ENCODE measurements around the gene RNF115. TPM values are rescaled to one million over a fixed set of nuclear protein-coding genes. Genes with fewer than 3 reads are reported as not detected.

Gene RNF115
- polyA plus RNA-seq, 1 donor from 2014 or later, result 22.3 TPM

- no peak overlapping the region for H2AFZ ChIP-seq (ENCODE audit: low read depth, low read length)
- H3K4me3 ChIP-seq (ENCODE audit: low read length), result no peak overlapping the region
- no peaks in the 10 kb centered on the region for H3K79me2 ChIP-seq (replicated peaks; ENCODE audit: insufficient read depth, low read length)
- no peaks in the 10 kb centered on the region for H4K20me1 ChIP-seq (ENCODE audit: insufficient read depth)
- H3K4me2 ChIP-seq (ENCODE audit: low read length), result no peak overlapping the region
- H3F3A ChIP-seq (ENCODE audit: insufficient read depth, low read length, poor library complexity, severe bottlenecking), result no peaks in the 10 kb centered on the region
- TF ChIP-seq CTCF (IDR thresholded peaks at IDR 0.05; ENCODE audit: poor library complexity, severe bottlenecking) (no peak), MXI1 (conservative IDR thresholded peaks at IDR 0.05; ENCODE audit: poor library complexity, severe bottlenecking) (no peak), POLR2AphosphoS5 (IDR thresholded peaks at IDR 0.05) (no peak), REST (IDR thresholded peaks at IDR 0.05; ENCODE audit: borderline replicate concordance) (no peak), RAD21 (conservative IDR thresholded peaks at IDR 0.05) (no peak), SMC3 (conservative IDR thresholded peaks at IDR 0.05; ENCODE audit: poor library complexity) (no peak), TAF1 (IDR thresholded peaks at IDR 0.05; ENCODE audit: low read depth) (no peak), EZH2 (IDR thresholded peaks at IDR 0.05; ENCODE audit: borderline replicate concordance, insufficient read depth, low read length, poor library complexity, severe bottlenecking) (no peak), EP300 (conservative IDR thresholded peaks at IDR 0.05; ENCODE audit: poor library complexity, severe bottlenecking) (no peak)
- H3K27me3 ChIP-seq (ENCODE audit: insufficient read depth, low read depth, low read length), result no peaks in the 10 kb centered on the region
- H3K27ac ChIP-seq (ENCODE audit: low read length), result no peak overlapping the region
- H3K9ac ChIP-seq (ENCODE audit: low read length), result no peak overlapping the region
- H3K9me2 ChIP-seq (ENCODE audit: insufficient read depth, low read length), result no peaks in the 10 kb centered on the region
- no peaks in the 10 kb centered on the region for H3K9me3 ChIP-seq (ENCODE audit: low read length)
- H3K36me3 ChIP-seq (ENCODE audit: insufficient read depth, low read length), result no peaks in the 10 kb centered on the region
Observed at GRCh38 chr1:145702052-145702451, 121.8 kb downstream of the RNF115 start.

- no peaks in the 10 kb centered on the region for H3K36me3 ChIP-seq (ENCODE audit: insufficient read depth, low read length)
- no peak overlapping the region for H3K9ac ChIP-seq (ENCODE audit: low read length)
- H3K9me2 ChIP-seq (ENCODE audit: insufficient read depth, low read length), result no peaks in the 10 kb centered on the region
- no peak overlapping the region for H2AFZ ChIP-seq (ENCODE audit: low read depth, low read length)
- no peaks in the 10 kb centered on the region for H4K20me1 ChIP-seq (ENCODE audit: insufficient read depth)
- H3K4me2 ChIP-seq (ENCODE audit: low read length), result no peak overlapping the region
- no peaks in the 10 kb centered on the region for H3K9me3 ChIP-seq (ENCODE audit: low read length)
- H3F3A ChIP-seq (ENCODE audit: insufficient read depth, low read length, poor library complexity, severe bottlenecking), result no peaks in the 10 kb centered on the region
- no peak overlapping the region for H3K4me3 ChIP-seq (ENCODE audit: low read length)
- no peaks in the 10 kb centered on the region for H3K79me2 ChIP-seq (replicated peaks; ENCODE audit: insufficient read depth, low read length)
- TF ChIP-seq CTCF (IDR thresholded peaks at IDR 0.05; ENCODE audit: poor library complexity, severe bottlenecking) (no peak), SMC3 (conservative IDR thresholded peaks at IDR 0.05; ENCODE audit: poor library complexity) (no peak), RAD21 (conservative IDR thresholded peaks at IDR 0.05) (no peak), MXI1 (conservative IDR thresholded peaks at IDR 0.05; ENCODE audit: poor library complexity, severe bottlenecking) (no peak), EP300 (conservative IDR thresholded peaks at IDR 0.05; ENCODE audit: poor library complexity, severe bottlenecking) (no peak), POLR2AphosphoS5 (IDR thresholded peaks at IDR 0.05) (no peak), TAF1 (IDR thresholded peaks at IDR 0.05; ENCODE audit: low read depth) (no peak), EZH2 (IDR thresholded peaks at IDR 0.05; ENCODE audit: borderline replicate concordance, insufficient read depth, low read length, poor library complexity, severe bottlenecking) (no peak), REST (IDR thresholded peaks at IDR 0.05; ENCODE audit: borderline replicate concordance) (no peak)
- no peak overlapping the region for H3K27ac ChIP-seq (ENCODE audit: low read length)
- H3K27me3 ChIP-seq (ENCODE audit: insufficient read depth, low read depth, low read length), result no peaks in the 10 kb centered on the region
Observed at GRCh38 chr1:145701306-145701862, 122.5 kb downstream of the RNF115 start.

All from neural cell (in vitro differentiated cells).